HFF-Myc (cell line): ENCODE results near the gene E2F3.

ENCODE experiments used
- DNase-seq: peaks from one replicate; pipeline ENCODE4 v3.0.0-alpha.2; 2011; ENCODE audit warnings: low read depth; ENCODE audit errors: extremely low read depth
- H3K4me3 ChIP-seq: replicated peaks from 2 replicates; pipeline ENCODE4 v1.5.1; 2011; ENCODE audit warnings: low read depth, mild to moderate bottlenecking, control low read depth, low read length
- TF ChIP-seq, protein P1 (sequence below): IDR thresholded peaks from 2 replicates; pipeline ENCODE4 v1.5.1; 2012; ENCODE audit warnings: mild to moderate bottlenecking, low read depth, low read length, control low read depth; ENCODE audit errors: missing control alignments

The E2F3 gene

DNA sequence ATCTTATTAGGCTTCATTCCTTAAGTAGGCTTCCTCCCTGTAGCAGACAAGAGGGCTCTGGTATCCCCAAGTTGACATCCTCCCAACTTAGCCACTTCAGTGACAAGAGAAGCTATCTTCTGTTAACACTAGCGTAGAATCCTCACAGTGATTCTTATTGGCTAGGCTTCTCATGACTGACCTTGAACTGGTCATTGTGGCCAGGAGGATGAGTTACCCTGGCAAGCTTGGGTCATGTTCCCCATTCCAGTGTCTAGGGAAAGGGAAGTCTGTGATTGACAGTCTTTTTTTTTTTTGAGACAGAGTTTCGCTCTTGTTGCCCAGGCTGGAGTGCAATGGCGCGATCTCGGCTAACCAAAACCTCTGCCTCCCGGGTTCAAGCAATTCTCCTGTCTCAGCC, 139.7 kb downstream of the E2F3 start:
- TF ChIP-seq, protein P1, sequence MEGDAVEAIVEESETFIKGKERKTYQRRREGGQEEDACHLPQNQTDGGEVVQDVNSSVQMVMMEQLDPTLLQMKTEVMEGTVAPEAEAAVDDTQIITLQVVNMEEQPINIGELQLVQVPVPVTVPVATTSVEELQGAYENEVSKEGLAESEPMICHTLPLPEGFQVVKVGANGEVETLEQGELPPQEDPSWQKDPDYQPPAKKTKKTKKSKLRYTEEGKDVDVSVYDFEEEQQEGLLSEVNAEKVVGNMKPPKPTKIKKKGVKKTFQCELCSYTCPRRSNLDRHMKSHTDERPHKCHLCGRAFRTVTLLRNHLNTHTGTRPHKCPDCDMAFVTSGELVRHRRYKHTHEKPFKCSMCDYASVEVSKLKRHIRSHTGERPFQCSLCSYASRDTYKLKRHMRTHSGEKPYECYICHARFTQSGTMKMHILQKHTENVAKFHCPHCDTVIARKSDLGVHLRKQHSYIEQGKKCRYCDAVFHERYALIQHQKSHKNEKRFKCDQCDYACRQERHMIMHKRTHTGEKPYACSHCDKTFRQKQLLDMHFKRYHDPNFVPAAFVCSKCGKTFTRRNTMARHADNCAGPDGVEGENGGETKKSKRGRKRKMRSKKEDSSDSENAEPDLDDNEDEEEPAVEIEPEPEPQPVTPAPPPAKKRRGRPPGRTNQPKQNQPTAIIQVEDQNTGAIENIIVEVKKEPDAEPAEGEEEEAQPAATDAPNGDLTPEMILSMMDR, result no peak
- H3K4me3 ChIP-seq, result no peak overlapping the region
- DNase-seq, result no peak

GRCh38 chr6:20542927-20543602, 141.4 kb downstream of the E2F3 start:
- H3K4me3 ChIP-seq, result no peak overlapping the region
- DNase-seq, result peak; percentile 57
- TF ChIP-seq, protein P1, result no peak
